ENCODE results near the gene FYCO1.

The FYCO1 gene

DNA sequence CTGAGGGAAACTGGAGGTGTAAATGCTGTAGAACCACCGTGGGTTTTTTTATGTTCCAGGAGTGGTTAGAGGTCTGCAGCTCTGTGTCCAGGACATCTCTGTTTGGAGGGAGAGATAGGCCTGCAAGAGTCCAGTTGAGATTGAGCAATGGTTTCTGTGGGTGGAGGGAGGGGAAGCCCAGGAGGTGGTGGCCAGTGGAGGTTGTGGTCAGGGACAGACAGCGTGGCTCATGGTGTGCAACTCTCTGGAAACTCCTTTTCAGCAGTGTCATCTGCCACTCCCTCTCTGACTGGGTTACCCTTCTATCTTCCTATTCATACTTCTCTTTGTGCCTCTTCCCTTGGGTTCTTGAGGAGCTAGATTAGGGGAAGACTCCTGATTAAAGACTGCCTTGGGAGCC lies 22.1 kb upstream of the FYCO1 start:
- Histone ChIP-seq H3K27me3 (ENCODE audit: insufficient read depth, low read depth, severe bottlenecking) (no peaks in the 10 kb centered on the region), H3K27ac (no peak overlapping the region), H3K36me3 (no peaks in the 10 kb centered on the region), H3K9me3 (ENCODE audit: severe bottlenecking) (peaks cover 5% of the 10 kb centered on the region), H3K4me3 (ENCODE audit: low read depth, low read length) (no peak overlapping the region)
- no peak for DNase-seq
- no peak for TF ChIP-seq CTCF (IDR thresholded peaks at IDR 0.05; ENCODE audit: low read depth, low read length)

DNA sequence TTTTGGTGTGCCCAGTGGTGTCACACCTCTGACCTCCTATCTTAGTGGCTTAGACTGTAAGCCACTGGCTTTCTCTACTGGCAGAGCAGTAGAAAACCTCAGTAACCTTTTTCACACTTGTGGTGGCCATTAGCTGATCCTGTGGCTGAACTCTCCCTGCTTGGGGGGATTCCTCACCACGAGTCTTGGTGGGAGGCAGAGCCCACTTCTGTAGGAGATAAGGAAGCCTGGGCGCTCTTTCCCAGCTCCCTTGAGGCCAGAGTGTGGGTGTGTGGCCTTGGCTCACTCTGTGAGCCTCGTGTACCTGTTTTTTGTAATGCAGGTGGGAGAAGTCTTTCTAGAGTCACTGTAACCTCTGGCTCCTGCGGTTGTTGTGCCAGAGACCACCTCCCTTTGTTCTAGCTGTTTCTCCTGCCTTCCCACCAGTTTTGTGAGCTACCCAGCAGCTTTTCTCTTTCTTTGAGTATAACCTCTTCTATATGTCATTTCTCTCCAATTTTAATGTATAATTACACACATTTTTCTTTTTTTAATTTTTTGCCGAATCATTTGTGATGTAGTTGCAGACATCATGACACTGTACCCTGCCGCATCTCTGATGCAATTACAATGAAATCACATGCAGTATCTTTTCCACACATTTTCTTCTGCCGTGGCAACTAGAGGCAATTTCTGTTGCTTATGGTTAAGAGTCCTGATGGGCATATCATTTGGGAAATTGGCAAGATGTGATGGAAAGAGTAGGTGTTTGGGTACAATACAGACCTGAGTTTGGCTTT lies 17.9 kb upstream of the FYCO1 start:
- Histone ChIP-seq H3K27ac (no peak overlapping the region), H3K4me3 (ENCODE audit: low read depth, low read length) (no peak overlapping the region), H3K36me3 (no peaks in the 10 kb centered on the region), H3K9me3 (ENCODE audit: severe bottlenecking) (no peaks in the 10 kb centered on the region), H3K27me3 (ENCODE audit: insufficient read depth, low read depth, severe bottlenecking) (no peaks in the 10 kb centered on the region)
- no peak for TF ChIP-seq CTCF (IDR thresholded peaks at IDR 0.05; ENCODE audit: low read depth, low read length)
- no peak for DNase-seq

DNA sequence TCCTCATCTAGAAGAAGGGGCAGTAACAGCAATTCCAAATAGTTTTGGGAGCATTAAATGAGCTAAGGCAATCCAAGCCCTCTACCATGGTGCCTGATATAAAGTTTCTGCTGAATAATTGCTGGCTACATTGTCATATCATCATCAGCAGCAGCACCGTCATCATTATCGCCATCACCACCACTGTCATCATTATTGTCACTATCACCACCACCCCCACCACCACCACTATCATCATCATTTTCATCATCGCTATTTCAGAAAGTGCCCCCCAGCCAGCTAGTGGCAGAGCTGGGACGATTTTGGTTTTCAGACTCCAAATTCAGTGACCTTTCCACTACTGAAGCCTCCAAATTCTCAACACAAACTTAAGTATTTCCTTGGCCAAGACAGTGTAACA lies 16.6 kb upstream of the FYCO1 start:
- no peak for TF ChIP-seq CTCF (IDR thresholded peaks at IDR 0.05; ENCODE audit: low read depth, low read length)
- H3K4me3 ChIP-seq (ENCODE audit: low read depth, low read length) = no peak overlapping the region
- H3K27me3 ChIP-seq (ENCODE audit: insufficient read depth, low read depth, severe bottlenecking) = no peaks in the 10 kb centered on the region
- no peaks in the 10 kb centered on the region for H3K9me3 ChIP-seq (ENCODE audit: severe bottlenecking)
- no peaks in the 10 kb centered on the region for H3K36me3 ChIP-seq
- H3K27ac ChIP-seq = no peak overlapping the region
- no peak for DNase-seq

- no peaks in the 10 kb centered on the region for H3K9me3 ChIP-seq (ENCODE audit: severe bottlenecking)
- no peaks in the 10 kb centered on the region for H3K27me3 ChIP-seq (ENCODE audit: insufficient read depth, low read depth, severe bottlenecking)
- H3K36me3 ChIP-seq = no peaks in the 10 kb centered on the region
- H3K4me3 ChIP-seq (ENCODE audit: low read depth, low read length) = no peak overlapping the region
- DNase-seq = no peak
- TF ChIP-seq CTCF (IDR thresholded peaks at IDR 0.05; ENCODE audit: low read depth, low read length) = no peak
- no peak overlapping the region for H3K27ac ChIP-seq
Observed at GRCh38 chr3:46010519-46011113, 15.0 kb upstream of the FYCO1 start.

DNA sequence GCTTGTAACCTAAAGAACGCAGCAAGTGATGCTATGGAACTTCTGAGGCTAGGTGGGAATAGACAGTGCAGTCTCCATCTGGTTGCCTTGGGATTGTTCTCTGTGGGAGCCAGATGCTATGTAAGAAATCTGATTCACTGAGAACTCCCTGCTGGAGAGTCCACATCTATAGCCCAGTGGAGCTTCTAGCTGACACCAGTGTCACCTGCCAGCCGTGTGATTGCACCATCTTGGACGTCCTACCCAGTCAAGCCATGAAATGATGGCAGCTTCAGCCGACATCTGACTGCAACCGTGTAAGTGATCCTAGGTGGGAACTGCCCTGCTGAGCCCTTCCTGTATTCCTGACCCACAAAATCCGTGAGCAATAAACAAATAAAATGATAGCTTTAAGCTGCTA lies 12.4 kb upstream of the FYCO1 start:
- Histone ChIP-seq H3K27ac (no peak overlapping the region), H3K36me3 (no peaks in the 10 kb centered on the region), H3K4me3 (ENCODE audit: low read depth, low read length) (no peak overlapping the region), H3K9me3 (ENCODE audit: severe bottlenecking) (no peaks in the 10 kb centered on the region), H3K27me3 (ENCODE audit: insufficient read depth, low read depth, severe bottlenecking) (no peaks in the 10 kb centered on the region)
- no peak for DNase-seq
- no peak for TF ChIP-seq CTCF (IDR thresholded peaks at IDR 0.05; ENCODE audit: low read depth, low read length)

Measured in WERI-Rb-1 (cell line).